Head of caudate nucleus (tissue), 42 donors: ENCODE data around the gene ITGA8.
"Not testable (repeated sequence)": the region's sequence is repeated elsewhere in the genome, so short reads cannot be mapped to it uniquely, and the experiment has no call there.

Source experiments
- DNase-seq, 42 donors: peaks; one replicate each; pipeline versions ENCODE4 v3.0.0 to v3.0.0-alpha.2; 2020 to 2021; ENCODE audit warnings: mixed read lengths in 7 of 42
- intact Hi-C: fragments of 100-400 bp; cut with DNase I; formaldehyde crosslinking; loops from one replicate; pipeline ENCODE4 v1.15.0; 2022

Gene ITGA8

GRCh38 chr10:15703151-15703880, 16.4 kb downstream of the ITGA8 start:
- DNase-seq: no peak
- intact Hi-C loops: no loop called here

- intact Hi-C loops: no loop called here
- DNase-seq: no peak
Measured at GRCh38 chr10:15700078-15700674, 19.5 kb downstream of the ITGA8 start.

GRCh38 chr10:15695852-15696251, 23.9 kb downstream of the ITGA8 start:
- intact Hi-C loops: no loop called here
- no peak for DNase-seq

GRCh38 chr10:15690031-15690430, 29.7 kb downstream of the ITGA8 start:
- intact Hi-C loops: no loop called here
- DNase-seq: peak in 1 of 42 donors; percentile 2

GRCh38 chr10:15684768-15685167, 35.0 kb downstream of the ITGA8 start:
- intact Hi-C loops: no loop called here
- no peak for DNase-seq

- intact Hi-C loops: no loop called here
- DNase-seq: no peak
Measured at GRCh38 chr10:15681076-15681475, 38.6 kb downstream of the ITGA8 start.

- intact Hi-C loops: no loop called here
- DNase-seq: no peak
Measured at GRCh38 chr10:15678851-15679250, 40.9 kb downstream of the ITGA8 start.

GRCh38 chr10:15672469-15672868, 47.3 kb downstream of the ITGA8 start:
- intact Hi-C loops: no loop called here
- no peak for DNase-seq

GRCh38 chr10:15670880-15671279, 48.8 kb downstream of the ITGA8 start:
- DNase-seq: no peak
- intact Hi-C loops: no loop called here

GRCh38 chr10:15661574-15661973, 58.1 kb downstream of the ITGA8 start:
- peak in 17 of 42 donors; percentile 3 to 66 (median 25) for DNase-seq
- intact Hi-C loops: no loop called here

- intact Hi-C loops: no loop called here
- DNase-seq: no peak
Measured at GRCh38 chr10:15660990-15661389, 58.7 kb downstream of the ITGA8 start.

- intact Hi-C loops: no loop called here
- no peak for DNase-seq
Measured at GRCh38 chr10:15658069-15658702, 61.5 kb downstream of the ITGA8 start.

- no peak for DNase-seq
- intact Hi-C loops: no loop called here
Measured at GRCh38 chr10:15652757-15653156, 67.0 kb downstream of the ITGA8 start.

GRCh38 chr10:15652117-15652516, 67.6 kb downstream of the ITGA8 start:
- DNase-seq: no peak
- intact Hi-C loops: no loop called here

- intact Hi-C loops: no loop called here
- DNase-seq: no peak
Measured at GRCh38 chr10:15651175-15651574, 68.5 kb downstream of the ITGA8 start.

- intact Hi-C loops: no loop called here
- DNase-seq: no peak
Measured at GRCh38 chr10:15642095-15642494, 77.6 kb downstream of the ITGA8 start.

GRCh38 chr10:15640536-15641085, 79.1 kb downstream of the ITGA8 start:
- intact Hi-C loops: no loop called here
- DNase-seq: no peak

- DNase-seq: peak in 7 of 42 donors; percentile 18 to 56 (median 24)
- intact Hi-C loops: no loop called here
Measured at GRCh38 chr10:15636446-15636845, 83.3 kb downstream of the ITGA8 start.

GRCh38 chr10:15632456-15633091, 87.1 kb downstream of the ITGA8 start:
- intact Hi-C loops: no loop called here
- no peak for DNase-seq

- intact Hi-C loops, DNase-seq: not testable (repeated sequence)
Measured at GRCh38 chr10:15631205-15631604, 88.5 kb downstream of the ITGA8 start.
